GM12891 (cell line): ENCODE data around the gene UQCR11.

ENCODE experiments used
- DNase-seq: peaks from one replicate; pipeline ENCODE4 v3.0.0; 2011; ENCODE audit warnings: low spot score; ENCODE audit not compliant: insufficient read length
- FAIRE-seq: peaks from 2 replicates; lab custom pipeline; 2011; peaks lifted over from hg19 to GRCh38; lab: Jason Lieb, UNC
- PAX5 ChIP-seq: IDR thresholded peaks from 2 replicates; pipeline ENCODE4 v1.6.1; 2011; ENCODE audit warnings: low read length, moderate library complexity, mild to moderate bottlenecking; ENCODE audit not compliant: insufficient read depth, severe bottlenecking
- POLR2A ChIP-seq: IDR thresholded peaks from 2 replicates; pipeline ENCODE4 v1.6.1; 2011; ENCODE audit warnings: low read depth, low read length, control low read depth
- POLR2AphosphoS5 ChIP-seq: IDR thresholded peaks from 2 replicates; pipeline ENCODE4 v1.6.1; 2011; ENCODE audit warnings: low read depth, low read length, control low read depth
- POU2F2 ChIP-seq: IDR thresholded peaks from 2 replicates; pipeline ENCODE4 v1.6.1; 2011; ENCODE audit warnings: low read depth, mild to moderate bottlenecking, control low read depth, low read length, moderate library complexity
- SPI1 ChIP-seq: IDR thresholded peaks from 2 replicates; pipeline ENCODE4 v1.6.1; 2011; ENCODE audit warnings: low read depth, low read length, control low read depth
- TAF1 ChIP-seq: IDR thresholded peaks from 2 replicates; pipeline ENCODE4 v1.6.1; 2011; ENCODE audit warnings: low read depth, low read length, control low read depth

Gene UQCR11

GRCh38 chr19:1609680-1610474, 4.6 kb upstream of the UQCR11 start:
- DNase-seq, result no peak
- no peak for FAIRE-seq
- TF ChIP-seq PAX5 (no peak), POLR2A (no peak), POU2F2 (no peak), SPI1 (no peak), POLR2AphosphoS5 (no peak), TAF1 (no peak)

GRCh38 chr19:1609103-1609396, 3.8 kb upstream of the UQCR11 start:
- DNase-seq (no peak), FAIRE-seq (no peak)
- TF ChIP-seq POU2F2 (no peak), SPI1 (no peak), PAX5 (no peak), POLR2AphosphoS5 (no peak), TAF1 (no peak), POLR2A (no peak)

- peak; percentile 47 for FAIRE-seq
- no peak for DNase-seq
- TF ChIP-seq POLR2AphosphoS5, result no peak; the same call in 1 of the 2 replicates
- TF ChIP-seq PAX5, result no peak
- TF ChIP-seq SPI1, result no peak
Measured at GRCh38 chr19:1608359-1609102, 3.3 kb upstream of the UQCR11 start.

- TF ChIP-seq POU2F2, result no peak
- no peak for TF ChIP-seq TAF1
- no peak for TF ChIP-seq SPI1
- TF ChIP-seq POLR2A, result no peak
- TF ChIP-seq POLR2AphosphoS5, result no peak
- no peak for TF ChIP-seq PAX5
- DNase-seq (no peak), FAIRE-seq (no peak)
Measured at GRCh38 chr19:1606138-1606651, 933 bp upstream of the UQCR11 start.

- no peak for TF ChIP-seq POU2F2
- TF ChIP-seq PAX5, result no peak
- no peak for TF ChIP-seq SPI1
- TF ChIP-seq POLR2AphosphoS5, result no peak
- TF ChIP-seq TAF1, result no peak
- no peak for TF ChIP-seq POLR2A
- DNase-seq, result no peak
- no peak for FAIRE-seq
Measured at GRCh38 chr19:1602091-1602707, 3.1 kb downstream of the UQCR11 start.

GRCh38 chr19:1601613-1602064, 3.6 kb downstream of the UQCR11 start:
- DNase-seq (no peak), FAIRE-seq (no peak)
- TF ChIP-seq POU2F2 (no peak), SPI1 (no peak), POLR2A (no peak), PAX5 (no peak), TAF1 (no peak), POLR2AphosphoS5 (no peak)

GRCh38 chr19:1599460-1599846, 5.8 kb downstream of the UQCR11 start:
- FAIRE-seq, result no peak
- no peak for TF ChIP-seq TAF1
- TF ChIP-seq PAX5, result no peak
- TF ChIP-seq POLR2A, result no peak
- TF ChIP-seq SPI1, result no peak
- no peak for TF ChIP-seq POLR2AphosphoS5
- TF ChIP-seq POU2F2, result no peak
- no peak for DNase-seq

- DNase-seq, result no peak
- no peak for FAIRE-seq
- TF ChIP-seq SPI1, result no peak
- no peak for TF ChIP-seq POLR2AphosphoS5
- TF ChIP-seq TAF1, result no peak
- no peak for TF ChIP-seq POU2F2
- no peak for TF ChIP-seq POLR2A
- TF ChIP-seq PAX5, result no peak
Measured at GRCh38 chr19:1598777-1599459, 6.3 kb downstream of the UQCR11 start.

GRCh38 chr19:1593501-1593772, 11.8 kb downstream of the UQCR11 start:
- no peak for FAIRE-seq
- TF ChIP-seq POLR2AphosphoS5 (no peak), POU2F2 (no peak), POLR2A (no peak), TAF1 (no peak)

More at GRCh38 chr19:1593501-1593772, 11.8 kb downstream of the UQCR11 start:
- DNase-seq, result no peak
